Esophagus squamous epithelium (tissue), 5 donors: ENCODE measurements around the gene PRKCA. TPM values are rescaled to one million over a fixed set of nuclear protein-coding genes. Genes with fewer than 3 reads are reported as not detected.

ENCODE experiments used
- DNase-seq: peaks from one replicate; lab custom pipeline; 2025; lab: John Stamatoyannopoulos, UW
- H3K27ac ChIP-seq, 4 donors: fragments of 200-600 bp; sonication (generic); one replicate each; pipeline ENCODE4 v1.5.1; 2016 to 2019; ENCODE audit warnings: mild to moderate bottlenecking in 1 of 4
- H3K27me3 ChIP-seq, 4 donors: fragments of 200-600 bp; sonication (generic); 1 replicate in 3 of 4; 2 replicates in 1 of 4; pipeline versions ENCODE4 v1.5.1 to v1.6.0; 2017 to 2021; ENCODE audit warnings: antibody characterized with exemption in 1 of 4
- H3K36me3 ChIP-seq, 3 donors: fragments of 200-600 bp; sonication (generic); one replicate each; pipeline ENCODE4 v1.5.1; 2016 to 2019
- H3K4me1 ChIP-seq, 3 donors: fragments of 200-600 bp; sonication (generic); one replicate each; pipeline ENCODE4 v1.5.1; 2017 to 2019
- H3K4me3 ChIP-seq, 4 donors: fragments of 200-600 bp; sonication (generic); 1 replicate in 3 of 4; 2 replicates in 1 of 4; pipeline ENCODE4 v1.5.1; 2016 to 2019; ENCODE audit warnings: mild to moderate bottlenecking in 2 of 4, moderate library complexity in 1 of 4
- H3K9me3 ChIP-seq, 3 donors: fragments of 200-600 bp; sonication (generic); one replicate each; pipeline ENCODE4 v1.5.1; 2016 to 2019
- CTCF ChIP-seq, 6 experiments: fragments of 450-650 bp in 4 of 6; fragments of 200-600 bp in 2 of 6; sonication (generic) in 2 of 6; IDR thresholded peaks; one replicate each; pipeline ENCODE4 v1.5.1; 2016 to 2019; ENCODE audit warnings: antibody characterized with exemption in 6 of 6, mild to moderate bottlenecking in 4 of 6, moderate library complexity in 4 of 6
- POLR2A ChIP-seq, 4 donors: fragments of 450-650 bp; IDR thresholded peaks; one replicate each; pipeline ENCODE4 v1.6.1; 2017; ENCODE audit warnings: antibody characterized with exemption in 4 of 4, mild to moderate bottlenecking in 4 of 4, moderate library complexity in 3 of 4
- WGBS, 2 donors: methylation state at CpG; one replicate each; pipeline ENCODE4 v1.1.5; 2018; 5-methylcytosine and 5-hydroxymethylcytosine counted together
- intact Hi-C: fragments of 100-400 bp; cut with DNase I; formaldehyde crosslinking; loops from one replicate; pipeline ENCODE4 v1.15.0; 2022
- total RNA-seq, 4 donors: library from RNA; depleted of rRNA; stranded (reverse); fragments of >200 nt; gene quantifications; one replicate each; pipeline ENCODE4 v1.1.0, GENCODE V29; 2016
- donor health status: DM: yes; HTN: yes; CAD: no.

The PRKCA gene
- total RNA-seq, 4 donors from 2014 or later: 2.4 to 9.2 (median 4.2) TPM

GRCh38 chr17:66775271-66775670, 472.9 kb downstream of the PRKCA start:
- 67 to 80% methylated on average over 3 to 6 of the region's 6 CpGs for WGBS, 2 donors
- no peak overlapping the region for H3K4me3 ChIP-seq
- TF ChIP-seq CTCF (IDR thresholded peaks at IDR 0.05) (no peak), POLR2A (IDR thresholded peaks at IDR 0.05) (no peak)
- DNase-seq: no peak
- no peaks in the 10 kb centered on the region for H3K27me3 ChIP-seq
- H3K9me3 ChIP-seq: no peaks in the 10 kb centered on the region
- H3K4me1 ChIP-seq: no peaks in the 10 kb centered on the region
- peaks cover 0 to 11% (median 0%) of the 10 kb centered on the region in 3 donors for H3K36me3 ChIP-seq
- intact Hi-C loops: no loop called here
- H3K27ac ChIP-seq: no peak overlapping the region

- intact Hi-C loops: no loop called here
- no peak for DNase-seq
- H3K27me3 ChIP-seq: no peaks in the 10 kb centered on the region
Observed at GRCh38 chr17:66775881-66776400, 473.5 kb downstream of the PRKCA start.

GRCh38 chr17:66776999-66777688, 474.7 kb downstream of the PRKCA start:
- no peaks in the 10 kb centered on the region for H3K4me1 ChIP-seq
- TF ChIP-seq CTCF (IDR thresholded peaks at IDR 0.05): no peak
- TF ChIP-seq POLR2A (IDR thresholded peaks at IDR 0.05): no peak
- no peak overlapping the region for H3K4me3 ChIP-seq
- H3K27ac ChIP-seq: no peak overlapping the region
- H3K27me3 ChIP-seq: no peaks in the 10 kb centered on the region
- no peak for DNase-seq
- peaks cover 0 to 11% (median 0%) of the 10 kb centered on the region in 3 donors for H3K36me3 ChIP-seq
- intact Hi-C loops: no loop called here
- no peaks in the 10 kb centered on the region for H3K9me3 ChIP-seq
- WGBS, 2 donors: 75 to 99% methylated on average over 9 of the region's 9 CpGs

More at GRCh38 chr17:66775881-66776400, 473.5 kb downstream of the PRKCA start:
- Histone ChIP-seq H3K9me3 (no peaks in the 10 kb centered on the region), H3K36me3 (peaks cover 0 to 11% (median 0%) of the 10 kb centered on the region in 3 donors), H3K27ac (no peak overlapping the region), H3K4me3 (no peak overlapping the region), H3K4me1 (no peaks in the 10 kb centered on the region)
- TF ChIP-seq POLR2A (IDR thresholded peaks at IDR 0.05): no peak
- TF ChIP-seq CTCF (IDR thresholded peaks at IDR 0.05): no peak
- WGBS, 2 donors: 86 to 90% methylated on average over 7 of the region's 7 CpGs

- intact Hi-C loops: no loop called here
- no peak for TF ChIP-seq POLR2A (IDR thresholded peaks at IDR 0.05)
- no peak for TF ChIP-seq CTCF (IDR thresholded peaks at IDR 0.05)
- Histone ChIP-seq H3K4me3 (no peak overlapping the region), H3K9me3 (no peaks in the 10 kb centered on the region), H3K4me1 (no peaks in the 10 kb centered on the region), H3K36me3 (peaks cover 0 to 11% (median 0%) of the 10 kb centered on the region in 3 donors), H3K27ac (no peak overlapping the region), H3K27me3 (no peaks in the 10 kb centered on the region)
- WGBS, 2 donors: 80% methylated on average over 4 of the region's 7 CpGs; no CpG with 5 or more reads in 1 of the 2 donors
- no peak for DNase-seq
Observed at GRCh38 chr17:66777689-66778225, 475.3 kb downstream of the PRKCA start.
